ENCODE results near the gene IPCEF1.

DNA sequence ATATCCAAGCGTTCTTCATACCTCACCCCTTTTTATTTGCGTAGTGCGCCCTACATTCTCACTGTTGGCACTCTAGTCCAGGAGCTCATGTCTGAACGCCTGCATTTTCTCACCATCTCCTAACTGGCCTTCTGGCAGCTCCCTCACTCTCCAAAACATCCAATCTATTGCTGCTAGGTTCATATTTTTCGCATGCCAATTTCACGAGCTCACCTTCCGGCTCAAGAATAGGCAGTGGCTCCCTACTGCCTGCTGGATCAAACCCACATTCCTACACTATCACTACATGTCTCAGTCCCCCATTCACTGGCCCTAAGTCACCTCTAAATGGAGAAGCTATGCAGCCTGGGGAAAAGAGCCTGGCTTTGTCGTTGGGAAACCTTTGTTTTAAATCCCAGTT, 115.0 kb downstream of the IPCEF1 start:
- TF ChIP-seq, protein P1, sequence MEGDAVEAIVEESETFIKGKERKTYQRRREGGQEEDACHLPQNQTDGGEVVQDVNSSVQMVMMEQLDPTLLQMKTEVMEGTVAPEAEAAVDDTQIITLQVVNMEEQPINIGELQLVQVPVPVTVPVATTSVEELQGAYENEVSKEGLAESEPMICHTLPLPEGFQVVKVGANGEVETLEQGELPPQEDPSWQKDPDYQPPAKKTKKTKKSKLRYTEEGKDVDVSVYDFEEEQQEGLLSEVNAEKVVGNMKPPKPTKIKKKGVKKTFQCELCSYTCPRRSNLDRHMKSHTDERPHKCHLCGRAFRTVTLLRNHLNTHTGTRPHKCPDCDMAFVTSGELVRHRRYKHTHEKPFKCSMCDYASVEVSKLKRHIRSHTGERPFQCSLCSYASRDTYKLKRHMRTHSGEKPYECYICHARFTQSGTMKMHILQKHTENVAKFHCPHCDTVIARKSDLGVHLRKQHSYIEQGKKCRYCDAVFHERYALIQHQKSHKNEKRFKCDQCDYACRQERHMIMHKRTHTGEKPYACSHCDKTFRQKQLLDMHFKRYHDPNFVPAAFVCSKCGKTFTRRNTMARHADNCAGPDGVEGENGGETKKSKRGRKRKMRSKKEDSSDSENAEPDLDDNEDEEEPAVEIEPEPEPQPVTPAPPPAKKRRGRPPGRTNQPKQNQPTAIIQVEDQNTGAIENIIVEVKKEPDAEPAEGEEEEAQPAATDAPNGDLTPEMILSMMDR (IDR thresholded peaks at IDR 0.05): no peak
- no peak for TF ChIP-seq POLR2AphosphoS5 (IDR thresholded peaks at IDR 0.05; ENCODE audit: insufficient read depth in 1 of 2, low read depth in 1 of 2)
- TF ChIP-seq POLR2A (IDR thresholded peaks at IDR 0.05): no peak
